GM19397 (cell line): ENCODE measurements around the gene PBX1.

Experiments
- ATAC-seq: cut with Tn5 transposase; IDR thresholded peaks from one replicate; pipeline ENCODE4 v1.9.1; 2021; ENCODE audit warnings: mild to moderate bottlenecking, moderate library complexity; ENCODE audit not compliant: unreplicated experiment

The PBX1 gene

GRCh38 chr1:164801246-164801731 is 242.3 kb downstream of the PBX1 start:
- ATAC-seq: no peak

DNA sequence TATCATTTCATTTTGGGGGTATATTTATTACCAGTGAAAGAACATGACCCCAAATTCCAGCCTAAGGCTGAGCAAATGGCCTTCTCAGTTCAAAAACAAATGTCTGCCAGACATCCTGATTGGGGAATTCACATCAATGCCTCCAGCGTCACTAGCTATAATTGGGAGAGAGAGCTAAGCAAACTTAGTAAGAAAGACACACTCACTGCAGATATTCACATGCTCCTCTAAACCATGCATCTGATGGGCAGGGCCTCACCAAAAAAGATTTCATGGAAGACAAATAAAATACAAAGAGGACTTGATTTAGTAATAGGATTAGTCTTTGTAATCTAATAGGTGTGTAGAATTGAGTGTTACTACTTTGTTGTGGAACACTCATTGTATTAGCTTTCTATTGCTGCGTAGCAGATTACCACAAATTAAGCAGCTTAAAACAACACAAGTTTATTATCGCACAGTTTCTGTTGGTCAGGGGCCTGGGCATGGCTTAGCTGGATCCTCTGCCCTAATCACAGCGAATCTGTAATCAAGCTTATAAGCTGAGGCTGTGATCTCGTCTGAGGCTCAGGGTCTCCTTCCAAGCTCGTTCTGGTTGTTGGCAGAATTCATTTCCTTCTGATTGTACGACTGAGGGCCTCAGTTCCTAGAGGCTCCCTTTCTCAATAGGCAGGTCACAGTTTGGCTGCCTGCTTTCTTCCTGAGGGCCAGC is 243.0 kb downstream of the PBX1 start:
- ATAC-seq: no peak

GRCh38 chr1:164802529-164803282 is 243.7 kb downstream of the PBX1 start:
- ATAC-seq: no peak

GRCh38 chr1:164803366-164803765 is 244.4 kb downstream of the PBX1 start:
- ATAC-seq: no peak

DNA sequence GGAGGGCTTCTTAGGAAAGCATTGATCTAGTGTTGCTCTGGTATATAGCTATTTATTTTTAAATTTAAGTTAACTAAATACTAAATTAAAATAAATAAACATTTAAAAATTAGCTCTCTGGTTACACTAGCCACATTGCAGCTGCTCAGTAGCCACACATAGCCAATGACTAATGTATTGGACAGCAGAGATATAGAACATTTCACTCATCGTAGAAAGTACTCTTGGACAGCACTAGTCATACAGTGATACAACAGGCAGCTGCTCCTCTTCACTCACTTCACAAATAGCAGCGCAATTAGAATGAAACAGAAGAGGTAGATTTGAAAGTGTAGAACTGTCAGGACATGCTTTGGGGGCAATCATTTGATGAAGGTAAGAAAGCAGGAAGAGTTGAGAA is 245.4 kb downstream of the PBX1 start:
- ATAC-seq: no peak

DNA sequence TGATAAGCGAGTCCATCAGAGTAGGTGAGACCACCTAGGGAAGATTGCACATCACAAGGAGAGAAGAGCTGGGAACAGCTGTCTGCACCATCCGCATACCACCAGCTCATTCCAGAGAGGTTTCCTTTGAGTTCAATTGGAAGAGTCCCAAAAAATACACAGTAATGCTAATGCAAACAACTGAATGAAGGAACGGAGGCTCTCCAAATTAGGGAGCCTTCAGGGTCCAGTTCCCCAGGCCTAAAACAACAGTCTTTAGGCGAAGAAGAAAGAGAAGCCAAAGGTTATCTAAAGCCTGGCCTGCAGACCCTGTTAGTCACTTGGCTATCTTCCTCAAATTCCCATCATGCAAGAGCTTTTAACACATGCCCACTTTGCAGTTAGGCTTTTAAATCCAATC is 246.4 kb downstream of the PBX1 start:
- no peak for ATAC-seq

DNA sequence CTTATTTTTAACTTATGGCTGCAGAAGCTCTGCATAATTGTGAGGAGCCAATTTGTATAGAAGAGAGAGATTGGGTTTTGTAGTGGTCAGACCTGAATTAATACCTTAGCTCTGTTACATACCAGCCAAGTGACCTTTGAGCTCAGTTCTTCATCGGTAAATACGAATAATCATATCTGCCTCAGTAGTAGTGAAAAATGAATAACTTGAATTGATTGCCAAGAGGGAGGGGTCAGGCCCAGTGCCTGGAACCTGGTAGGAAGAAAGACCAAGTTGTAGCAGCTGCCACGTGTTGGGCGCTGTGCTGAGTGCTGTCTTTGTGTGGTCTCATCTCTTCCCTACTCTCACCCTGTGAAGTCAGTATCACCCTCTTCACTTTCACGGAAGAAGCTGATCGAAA is 247.5 kb downstream of the PBX1 start:
- no peak for ATAC-seq

DNA sequence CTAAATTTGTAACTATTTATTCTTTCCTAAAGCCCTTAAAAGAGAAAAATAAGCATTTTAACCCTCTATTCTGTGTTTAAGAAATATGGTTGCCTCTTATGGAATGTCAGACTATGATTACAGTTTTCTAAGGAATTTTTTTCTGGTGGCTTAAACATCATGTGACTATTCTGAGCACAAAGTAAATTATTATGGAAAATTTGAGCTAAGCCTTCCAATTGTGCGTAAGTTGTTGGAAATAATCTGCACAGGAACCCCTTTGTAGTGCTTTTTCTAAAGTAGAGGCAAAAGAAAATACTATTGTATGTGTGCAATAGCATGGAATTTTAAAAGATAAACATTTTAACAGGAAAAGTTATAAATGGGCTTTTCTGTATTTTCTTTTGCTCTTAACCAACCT is 254.8 kb downstream of the PBX1 start:
- no peak for ATAC-seq

GRCh38 chr1:164821648-164822047 is 262.7 kb downstream of the PBX1 start:
- no peak for ATAC-seq

DNA sequence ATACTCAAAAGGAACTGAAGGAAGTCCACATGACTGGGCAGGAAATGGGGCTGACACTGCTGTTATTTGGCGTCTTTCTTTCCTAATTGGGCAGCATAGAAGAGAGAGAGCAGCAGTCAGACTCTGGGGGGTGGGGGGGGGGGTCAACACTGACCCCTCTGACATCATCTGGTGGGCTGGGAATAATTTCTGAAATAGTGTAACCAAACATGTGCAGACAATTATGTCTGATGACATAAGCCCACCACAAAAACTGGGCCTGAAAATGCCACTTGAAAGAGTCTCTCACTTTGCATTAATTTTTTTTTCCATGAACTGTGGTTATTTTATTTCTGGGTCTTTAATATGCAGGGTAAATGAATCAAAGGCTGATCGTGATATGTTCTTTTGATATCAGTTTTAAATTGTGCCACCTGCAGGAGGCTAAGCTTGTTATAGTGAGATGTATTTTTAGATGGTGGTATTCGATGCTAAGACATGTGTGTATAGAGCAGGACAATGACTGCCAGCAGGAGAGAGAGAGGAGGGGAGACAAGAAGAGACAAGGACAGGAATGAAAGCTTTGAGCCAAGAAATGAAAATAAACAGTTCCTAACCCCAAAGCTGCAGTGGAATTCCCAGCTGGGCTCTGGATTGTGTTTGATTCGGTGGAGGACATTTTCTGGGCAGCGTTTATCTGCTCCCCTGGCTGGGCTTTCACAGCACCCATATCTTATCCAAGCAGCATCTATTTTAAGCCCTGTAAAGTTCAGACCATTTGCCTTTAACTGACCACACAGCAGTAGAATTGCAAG is 264.7 kb downstream of the PBX1 start:
- no peak for ATAC-seq

- no peak for ATAC-seq
Measured at GRCh38 chr1:164824542-164824941, 265.6 kb downstream of the PBX1 start.

GRCh38 chr1:164830628-164831027 is 271.6 kb downstream of the PBX1 start:
- ATAC-seq: no peak

DNA sequence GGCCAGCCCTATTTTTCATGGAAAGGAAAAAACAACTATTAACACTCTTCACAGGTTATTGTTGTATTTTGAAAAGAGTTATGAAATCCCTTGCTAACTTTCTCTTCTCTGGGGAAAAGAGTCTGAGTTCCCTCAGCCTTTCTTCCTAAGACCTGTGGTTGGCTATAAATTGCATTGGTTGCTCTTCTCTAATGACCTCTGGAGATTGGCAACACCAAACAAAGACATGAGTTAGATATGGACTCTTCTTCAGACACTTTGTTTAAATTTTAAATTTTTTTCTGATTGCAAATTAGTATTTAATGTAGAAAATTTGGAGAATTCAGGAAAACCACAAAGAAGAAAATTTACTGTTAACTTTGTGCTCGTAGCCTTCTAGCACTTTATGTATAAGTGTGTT is 275.7 kb downstream of the PBX1 start:
- ATAC-seq: no peak

- ATAC-seq: no peak
Measured at GRCh38 chr1:164836614-164837018, 277.6 kb downstream of the PBX1 start.

GRCh38 chr1:164838786-164839185 is 279.8 kb downstream of the PBX1 start:
- no peak for ATAC-seq

DNA sequence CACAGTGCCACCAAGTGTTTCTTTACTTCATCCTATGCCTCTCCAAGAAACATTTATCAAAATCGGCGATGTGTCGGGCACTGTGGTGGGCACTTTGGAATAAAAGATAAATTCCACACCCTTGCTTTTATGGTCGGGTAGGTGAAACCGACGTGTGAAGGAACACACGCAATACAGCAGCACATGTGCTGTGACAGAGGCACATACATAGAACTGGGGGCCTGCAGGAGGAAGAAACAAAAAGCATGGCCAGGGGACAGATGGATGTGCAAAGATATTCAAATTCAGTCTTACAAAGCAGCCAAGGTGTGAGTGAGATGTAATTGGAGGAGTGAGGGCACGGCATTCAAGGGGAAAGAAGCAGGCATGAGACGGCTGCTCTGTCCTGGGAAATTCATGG is 282.0 kb downstream of the PBX1 start:
- no peak for ATAC-seq

GRCh38 chr1:164841702-164842465 is 282.9 kb downstream of the PBX1 start:
- ATAC-seq: no peak

DNA sequence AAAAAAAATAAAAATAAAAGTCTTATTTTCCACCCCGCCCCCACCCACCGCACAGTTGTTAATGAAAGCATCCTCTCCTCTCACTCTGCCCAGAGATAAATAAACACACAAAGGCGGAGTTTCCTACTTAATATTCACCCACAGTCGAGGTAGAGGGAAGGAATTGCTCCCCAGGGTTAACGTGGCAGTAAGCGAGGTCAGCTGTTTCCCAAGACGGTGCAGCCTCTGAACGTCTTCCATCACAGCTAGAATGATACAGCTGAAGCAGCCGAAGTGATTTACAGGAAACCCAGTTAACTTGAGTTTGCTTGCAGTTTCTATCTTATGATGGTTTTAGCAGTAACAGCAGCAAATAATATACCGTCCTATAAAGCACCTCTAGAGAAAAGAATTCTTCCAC is 283.9 kb downstream of the PBX1 start:
- ATAC-seq: no peak

GRCh38 chr1:164843743-164844500 is 284.9 kb downstream of the PBX1 start:
- no peak for ATAC-seq
